Kasumi-1 (cell line): ENCODE results near the gene BRD2.
"Not testable (repeated sequence)": the region's sequence is repeated elsewhere in the genome, so short reads cannot be mapped to it uniquely, and the experiment has no call there.

Experiments used
- DNase-seq, 2 experiments: peaks; one replicate each; lab custom pipeline; 2025; lab: John Stamatoyannopoulos, UW

BRD2 gene

GRCh38 chr6:32968093-32968866, at the start of gene BRD2:
Gene BRD2, plus strand, starts transcription at chr6:32968594. Its CDS starts 4,305 bp downstream, at chr6:32972899.
- DNase-seq = peak; percentile 89 to 93

- peak in 1 of 2 experiments; percentile 11 for DNase-seq
These were observed 47.7 kb upstream of the BRD2 start for GRCh38 chr6:32920715-32921114.

GRCh38 chr6:32922083-32922482, 46.3 kb upstream of the BRD2 start:
- DNase-seq = no peak

- no peak for DNase-seq
These were observed 37.2 kb upstream of the BRD2 start for GRCh38 chr6:32931211-32931610.

GRCh38 chr6:32932132-32932868, 36.1 kb upstream of the BRD2 start:
- no peak for DNase-seq

GRCh38 chr6:32933661-32934085, 34.7 kb upstream of the BRD2 start:
- DNase-seq = peak; percentile 71 to 79

GRCh38 chr6:32935551-32936238, 32.7 kb upstream of the BRD2 start:
- DNase-seq = no peak

- peak in 1 of 2 experiments; percentile 10 for DNase-seq
These were observed 31.9 kb upstream of the BRD2 start for GRCh38 chr6:32936239-32937152.

GRCh38 chr6:32937230-32937633, 31.2 kb upstream of the BRD2 start:
- DNase-seq = peak in 1 of 2 experiments; percentile 9

GRCh38 chr6:32938494-32938893, 29.9 kb upstream of the BRD2 start:
- no peak for DNase-seq

GRCh38 chr6:32940656-32941213, 27.7 kb upstream of the BRD2 start, which contains the start of gene HLA-DMB:
Gene HLA-DMB, minus strand, starts transcription at chr6:32941028. Its CDS starts 221 bp downstream, at chr6:32940807.
- peak; percentile 30 to 40 for DNase-seq

- peak; percentile 8 to 11 for DNase-seq
These were observed 27.1 kb upstream of the BRD2 start for GRCh38 chr6:32941214-32941768.

GRCh38 chr6:32942555-32943123, 25.8 kb upstream of the BRD2 start:
- DNase-seq = not testable (repeated sequence)

- DNase-seq = peak; percentile 76 to 80
These were observed 24.3 kb upstream of the BRD2 start for GRCh38 chr6:32943864-32944649.

- no peak for DNase-seq
These were observed 23.2 kb upstream of the BRD2 start for GRCh38 chr6:32945108-32945760.

GRCh38 chr6:32945953-32946352, 22.4 kb upstream of the BRD2 start:
- DNase-seq = no peak

- DNase-seq = no peak
These were observed 21.5 kb upstream of the BRD2 start for GRCh38 chr6:32946893-32947292.

GRCh38 chr6:32947552-32948465, 20.6 kb upstream of the BRD2 start:
- DNase-seq = peak; percentile 12 to 14
